T-helper 17 cell (primary cell): Measurements from ENCODE around the gene GNE. TPM values are rescaled to one million over a fixed set of nuclear protein-coding genes. Genes with fewer than 3 reads are reported as not detected.

Experiments used
- ATAC-seq: fragments of 150-1000 bp; cut with Tn5 transposase; 2 replicates; pipeline ENCODE4 v1.10.0; 2021; ENCODE audit warnings: mild to moderate bottlenecking, moderate library complexity
- DNase-seq, 3 donors: peaks; one replicate each; pipeline versions ENCODE4 v3.0.0 to v3.0.0-alpha.2; 2020 to 2021
- H3K9me3 ChIP-seq: one replicate; pipeline ENCODE4 v1.7.0; 2013; ENCODE audit warnings: low read length, mild to moderate bottlenecking; ENCODE audit not compliant: control insufficient read depth, poor library complexity, severe bottlenecking
- H3K27ac Mint-ChIP-seq: one replicate; pipeline ENCODE4 v1.8.0; 2022; ENCODE audit warnings: mild to moderate bottlenecking, moderate library complexity, mixed read lengths
- H3K27me3 Mint-ChIP-seq: one replicate; pipeline ENCODE4 v1.8.0; 2022; ENCODE audit warnings: mixed read lengths
- H3K36me3 Mint-ChIP-seq: one replicate; pipeline ENCODE4 v1.8.0; 2022; ENCODE audit warnings: low read depth, mixed read lengths
- H3K4me1 Mint-ChIP-seq: one replicate; pipeline ENCODE4 v1.8.0; 2022; ENCODE audit warnings: mild to moderate bottlenecking, mixed read lengths
- H3K4me3 Mint-ChIP-seq: one replicate; pipeline ENCODE4 v1.8.0; 2022; ENCODE audit warnings: mild to moderate bottlenecking, moderate library complexity, mixed read lengths
- total RNA-seq, 4 donors: library from RNA in 2 of 4; stranded (reverse) in 2 of 4; gene quantifications; one replicate each; pipeline ENCODE4 v1.2.3 and lab custom pipeline; 2022 to 2026

GNE gene
- total RNA-seq, 2 donors from 2014 or later: 13.3 to 15.4 TPM

DNA sequence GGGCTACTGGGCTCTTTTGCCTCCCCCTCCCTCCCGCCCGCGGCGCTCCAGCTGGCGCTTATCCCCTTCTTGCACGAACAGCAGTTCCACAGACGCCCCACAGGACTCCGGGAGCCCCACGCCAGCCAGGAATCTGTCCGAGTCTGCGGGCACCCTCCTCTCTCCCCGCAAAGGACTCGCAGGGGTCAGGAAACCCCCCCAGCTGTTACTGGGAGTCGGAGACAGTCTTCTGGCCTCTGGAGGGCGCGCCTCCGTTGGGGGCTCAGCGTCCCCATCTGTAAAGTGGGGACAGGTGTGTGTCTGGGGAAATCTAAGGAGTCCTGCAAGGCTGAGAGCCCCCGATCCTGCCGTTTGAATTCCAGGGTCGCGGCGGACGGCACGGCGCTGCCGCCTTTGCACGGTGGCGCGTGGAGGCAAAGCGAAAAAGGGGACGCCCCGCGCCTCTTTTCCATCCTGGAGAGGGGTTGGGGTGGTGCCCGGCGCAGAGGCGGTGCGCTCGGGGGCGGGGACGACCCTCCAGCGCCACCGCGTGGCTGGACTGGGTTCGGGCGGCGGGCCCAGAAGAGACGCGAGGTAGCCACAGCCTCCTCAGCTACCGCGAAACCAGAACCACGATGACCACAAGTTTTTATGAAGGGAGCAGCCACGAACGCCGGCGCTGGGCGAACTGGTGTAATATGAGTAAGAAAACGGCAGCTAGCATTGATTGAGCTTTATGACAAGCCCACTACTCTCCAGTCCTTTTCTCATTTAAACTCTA lies 91.9 kb downstream of the GNE start:
- ATAC-seq: peak; percentile 98
- peak overlapping the region; percentile 27 for H3K27ac Mint-ChIP-seq
- H3K27me3 Mint-ChIP-seq: peaks cover 8% of the 10 kb centered on the region
- H3K9me3 ChIP-seq: no peaks in the 10 kb centered on the region
- peak; percentile 78 to 85 (median 83) for DNase-seq
- peak overlapping the region; percentile 77 for H3K4me3 Mint-ChIP-seq
- peaks cover 2% of the 10 kb centered on the region for H3K36me3 Mint-ChIP-seq
- peaks cover 14% of the 10 kb centered on the region for H3K4me1 Mint-ChIP-seq

DNA sequence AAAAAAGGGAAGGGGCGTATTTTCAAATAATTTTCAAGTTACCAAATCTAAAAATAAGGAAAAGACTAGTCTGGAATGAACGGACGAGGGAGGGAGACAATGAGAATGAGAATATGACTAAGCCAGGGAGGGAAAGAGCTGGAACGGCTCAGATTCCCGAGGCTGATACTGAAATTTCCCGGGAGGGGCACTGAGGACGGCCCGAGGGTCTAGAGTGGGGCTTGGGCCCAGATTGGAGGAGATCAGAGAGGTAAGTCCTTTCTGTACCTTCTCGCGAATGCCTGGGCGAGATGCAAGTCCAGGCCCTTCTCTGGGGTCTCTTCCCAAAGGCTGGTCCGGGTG lies 92.5 kb downstream of the GNE start:
- Mint-ChIP-seq H3K27me3 (peaks cover 6% of the 10 kb centered on the region), H3K27ac (peak overlapping the region; percentile 27), H3K36me3 (peaks cover 6% of the 10 kb centered on the region), H3K4me1 (peaks cover 19% of the 10 kb centered on the region), H3K4me3 (peak overlapping the region; percentile 59)
- DNase-seq (no peak), ATAC-seq (no peak)
- H3K9me3 ChIP-seq: no peaks in the 10 kb centered on the region

DNA sequence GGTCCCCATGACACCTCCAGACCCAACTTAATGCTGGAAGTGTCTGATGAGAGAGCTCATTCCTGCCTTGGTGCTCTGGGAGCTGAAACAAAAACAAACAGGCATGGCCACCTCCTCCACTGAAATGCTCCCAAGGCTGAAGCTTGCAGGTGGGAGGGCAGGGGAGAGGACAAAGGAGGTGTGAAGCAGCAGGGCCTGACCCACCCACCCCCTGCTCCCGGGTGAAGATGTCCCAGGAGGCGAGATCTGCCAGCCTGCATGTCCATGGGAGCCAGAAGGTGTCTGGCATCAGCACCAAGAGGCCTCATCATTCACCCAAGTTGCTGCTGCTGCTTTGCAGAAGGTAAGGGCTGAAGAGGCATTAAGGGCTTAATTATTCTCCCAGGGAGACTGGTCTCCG lies 93.3 kb downstream of the GNE start:
- Mint-ChIP-seq H3K27me3 (peaks cover 3% of the 10 kb centered on the region), H3K4me3 (peak overlapping the region; percentile 59), H3K36me3 (peaks cover 9% of the 10 kb centered on the region), H3K27ac (no peak overlapping the region), H3K4me1 (peaks cover 22% of the 10 kb centered on the region)
- DNase-seq (no peak), ATAC-seq (no peak)
- H3K9me3 ChIP-seq: no peaks in the 10 kb centered on the region

Other genes starting within 250 kb of the GNE start
- 1 to 10 TPM; 6.4 to 7.8 TPM for gene RECK, start 221.5 kb downstream of the GNE start, total RNA-seq
- 10 to 100 TPM; 32.5 to 51.4 TPM for gene GLIPR2, start 121.7 kb downstream of the GNE start, total RNA-seq
- gene CCIN, start 89.1 kb downstream of the GNE start, total RNA-seq: 1 to 10 TPM in 1 of 2 donors, under 1 TPM in 1; 0.50 to 1.4 TPM
- gene CLTA, start 67.5 kb downstream of the GNE start, total RNA-seq: 10 to 100 TPM; 30.3 to 43.4 TPM
- 10 to 100 TPM; 87.3 to 94.4 TPM for gene RNF38, start 141.8 kb upstream of the GNE start, total RNA-seq